Stimulated activated CD4-positive, alpha-beta T cell treated with anti-CD3 and anti-CD28 coated beads, Interleukin-15, amount 100 ng/mL, for 48 hours (primary cell): ENCODE data around the gene LRRC9.
"Not testable (repeated sequence)": the region's sequence is repeated elsewhere in the genome, so short reads cannot be mapped to it uniquely, and the experiment has no call there.

Experiments
- DNase-seq, 2 donors: peaks; one replicate each; pipeline ENCODE4 v3.0.0-alpha.2; 2020; ENCODE audit warnings: low read depth in 2 of 2

The LRRC9 gene

DNA sequence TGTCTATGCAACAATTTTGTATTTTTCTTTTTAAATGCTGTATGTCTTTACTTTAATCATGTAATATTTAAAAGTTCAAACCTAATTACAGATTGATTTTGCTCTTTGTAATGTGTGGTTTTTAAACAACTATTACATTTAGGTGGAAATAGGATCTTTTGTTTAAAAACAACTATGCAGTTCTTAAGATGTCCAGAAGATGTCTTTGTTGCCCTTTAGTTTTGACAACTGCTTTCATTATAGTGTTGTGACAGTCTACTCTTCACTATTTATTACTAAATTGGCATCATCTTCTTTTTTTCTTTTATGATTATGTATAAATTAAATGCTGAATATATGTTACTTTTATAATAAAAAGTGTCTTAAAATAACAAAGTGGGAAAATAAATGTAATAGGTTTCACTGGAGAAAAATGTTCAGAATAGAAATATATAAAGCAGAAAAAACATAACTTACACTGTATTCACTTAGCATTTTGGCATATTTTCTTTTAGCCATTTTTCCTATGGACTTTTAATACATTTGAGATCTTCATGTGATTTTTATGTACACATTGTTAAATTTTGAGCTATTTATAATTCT is 144.6 kb downstream of the LRRC9 start:
- no peak for DNase-seq

DNA sequence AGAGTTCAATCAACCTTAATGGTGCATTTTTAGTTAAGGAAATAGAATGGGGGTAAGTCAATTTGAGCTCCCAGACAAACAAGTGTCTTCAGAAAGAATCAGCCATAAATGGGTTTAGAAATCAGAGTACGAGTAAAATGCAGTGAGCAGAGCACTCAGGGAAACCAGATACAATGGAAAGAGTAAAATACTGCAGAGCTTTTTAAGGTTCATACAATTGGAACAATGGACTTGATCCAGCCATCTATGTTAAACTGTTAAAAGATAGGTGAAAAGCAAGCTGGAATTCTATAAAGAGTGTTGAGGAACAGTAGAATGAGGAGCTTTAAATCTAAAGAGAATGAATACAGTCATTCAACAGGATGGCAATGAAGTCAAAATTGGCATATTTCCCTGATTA is 147.9 kb downstream of the LRRC9 start:
- DNase-seq: no peak

DNA sequence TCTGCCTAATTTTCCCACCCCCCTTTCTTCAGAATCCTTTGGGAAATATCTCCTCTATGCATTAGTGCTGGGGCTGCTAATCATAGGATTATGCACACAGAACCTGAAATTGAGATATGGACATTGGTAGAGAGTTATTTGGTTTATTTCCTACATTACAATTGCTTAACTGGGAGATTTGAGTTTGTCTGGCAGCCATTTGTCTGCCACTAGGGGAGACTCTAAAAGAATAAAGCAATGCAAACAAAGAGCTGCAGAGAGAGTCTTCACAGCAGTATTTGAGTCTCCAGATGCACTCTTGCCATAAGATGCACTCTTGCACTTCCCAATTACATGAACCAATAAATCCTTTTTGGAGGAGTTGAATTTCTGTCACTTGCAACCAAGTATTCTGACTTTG is 159.8 kb downstream of the LRRC9 start:
- no peak for DNase-seq

DNA sequence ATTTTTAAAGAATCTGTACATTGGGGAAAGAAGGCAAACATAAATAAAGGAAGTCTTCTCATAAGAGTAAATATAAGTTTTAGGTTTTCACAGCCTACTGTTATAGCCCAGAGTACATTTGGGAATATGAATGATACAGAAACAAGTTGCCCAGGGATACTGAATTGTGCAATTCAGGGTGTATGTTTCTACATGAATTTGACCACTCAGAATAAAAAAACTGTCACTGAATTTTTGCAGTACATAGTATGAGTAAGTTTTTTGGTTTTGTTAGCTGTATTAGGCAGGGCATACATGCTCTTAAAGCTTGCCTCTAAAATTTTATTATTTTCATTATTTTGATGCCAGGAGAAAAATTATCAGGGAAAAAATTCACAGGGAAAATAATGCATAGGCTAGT is 165.1 kb downstream of the LRRC9 start:
- no peak for DNase-seq

- DNase-seq: no peak
Measured at GRCh38 chr14:60085693-60086092, 165.7 kb downstream of the LRRC9 start.

DNA sequence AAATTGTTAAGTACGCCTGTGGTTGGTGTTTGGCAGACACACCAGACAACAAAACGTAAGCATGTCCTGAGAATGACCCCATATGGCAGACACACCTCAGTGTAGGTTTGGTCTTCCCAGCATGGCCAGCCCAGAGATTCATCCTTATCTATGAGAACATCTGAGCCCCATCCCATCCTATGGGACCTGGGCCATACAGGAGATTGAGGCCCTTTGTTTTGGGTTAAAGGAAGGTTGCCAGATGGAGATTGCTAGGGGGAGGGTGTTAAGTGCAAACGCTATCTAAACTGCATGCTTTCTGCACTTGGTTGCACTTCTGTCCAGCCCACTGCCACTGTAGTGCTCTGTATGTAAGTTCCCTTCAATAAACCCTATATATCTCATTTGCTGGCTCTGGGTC is 167.7 kb downstream of the LRRC9 start:
- DNase-seq: no peak

DNA sequence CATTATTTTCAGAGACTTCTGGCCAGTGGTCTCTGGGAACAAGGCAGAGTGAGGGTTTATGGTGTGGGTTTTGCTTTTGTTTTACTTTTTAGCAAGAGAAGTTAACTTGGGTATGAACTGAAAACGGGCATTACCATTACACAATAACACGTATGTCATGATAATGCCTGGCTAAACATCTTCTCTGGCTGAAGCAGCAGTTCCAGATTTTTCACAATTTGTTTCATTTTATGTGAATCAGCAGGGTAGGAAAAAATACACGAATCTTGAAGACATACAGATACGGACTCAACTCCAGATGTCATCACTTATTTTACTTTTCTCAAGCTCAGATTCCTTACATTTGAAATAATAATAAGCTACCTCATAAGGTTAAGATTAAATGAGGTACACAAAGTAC is 169.3 kb downstream of the LRRC9 start:
- no peak for DNase-seq

- DNase-seq: no peak
Measured at GRCh38 chr14:60090864-60091519, 171.0 kb downstream of the LRRC9 start.

DNA sequence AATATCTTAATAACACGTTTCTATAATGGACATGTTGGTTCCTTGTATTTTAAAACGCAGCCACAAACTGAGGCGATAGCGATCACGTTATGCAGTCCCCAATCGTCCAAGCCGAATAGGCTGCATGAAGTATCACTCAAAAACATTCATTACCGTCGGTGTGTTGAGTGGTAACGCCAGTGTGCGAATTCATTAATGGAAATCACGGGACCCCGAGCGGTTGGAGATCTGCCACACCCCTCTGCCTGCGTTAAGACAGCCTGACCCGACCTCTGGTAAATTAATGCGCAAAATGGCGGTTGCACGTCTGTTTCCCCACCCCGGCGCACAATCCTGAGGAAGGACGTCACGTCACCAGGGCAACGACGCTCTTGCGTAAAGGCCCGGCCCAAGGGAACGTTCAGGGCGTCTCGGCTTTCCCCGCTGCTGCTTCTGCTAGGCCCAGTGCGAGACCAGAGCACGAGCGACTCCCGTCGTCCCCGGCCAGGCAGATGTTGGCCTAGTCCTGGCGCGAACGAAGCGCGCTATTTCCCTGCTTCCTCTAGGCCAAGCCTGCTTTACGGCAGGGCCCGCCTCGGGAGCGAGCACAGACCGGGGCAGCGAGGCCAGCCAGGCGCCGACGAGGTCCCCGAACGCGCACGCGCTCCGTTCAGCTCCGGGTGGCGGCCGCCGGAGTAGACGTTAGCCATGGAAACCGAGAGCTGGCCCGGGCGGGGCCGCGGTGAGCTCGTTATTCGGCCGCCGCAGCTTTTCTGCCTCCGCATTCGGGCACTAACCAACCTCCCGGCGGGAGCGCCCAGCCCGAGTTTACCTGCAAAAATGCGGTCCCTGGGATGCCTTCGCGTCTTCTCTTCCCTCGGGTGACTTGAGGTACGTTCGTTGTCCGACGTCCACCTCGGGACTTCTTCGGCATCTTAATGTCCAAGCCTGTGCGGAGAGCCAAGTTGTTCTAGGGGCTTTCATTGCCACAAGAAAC is 171.9 kb downstream of the LRRC9 start, which contains the start of gene PCNX4:
PCNX4 (plus strand) TSS at position 374 of the 976 bp plus-strand sequence. CDS start 15,716 bp downstream, outside the sequence.
- peak; percentile 89 to 90 for DNase-seq

- no peak for DNase-seq
Measured at GRCh38 chr14:60092526-60092920, 172.6 kb downstream of the LRRC9 start.

DNA sequence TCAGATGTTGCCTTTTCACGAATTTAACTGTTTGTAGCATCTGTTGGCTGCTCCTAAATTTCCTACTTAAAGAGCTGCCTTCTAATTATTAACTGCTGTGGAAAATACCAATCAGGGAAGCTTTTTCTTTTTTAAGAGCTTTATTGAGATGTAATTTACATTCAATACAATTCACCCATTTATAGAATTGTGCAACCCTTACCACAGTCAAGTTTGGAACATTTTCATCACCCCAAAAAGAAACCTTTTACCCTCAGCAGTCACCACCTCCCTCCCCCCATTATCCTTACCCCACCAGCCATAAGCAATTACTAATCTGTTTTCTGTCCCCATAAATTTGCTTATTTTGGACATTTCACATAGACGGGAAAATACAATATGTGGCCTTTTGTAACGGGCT is 173.1 kb downstream of the LRRC9 start:
- no peak for DNase-seq

DNA sequence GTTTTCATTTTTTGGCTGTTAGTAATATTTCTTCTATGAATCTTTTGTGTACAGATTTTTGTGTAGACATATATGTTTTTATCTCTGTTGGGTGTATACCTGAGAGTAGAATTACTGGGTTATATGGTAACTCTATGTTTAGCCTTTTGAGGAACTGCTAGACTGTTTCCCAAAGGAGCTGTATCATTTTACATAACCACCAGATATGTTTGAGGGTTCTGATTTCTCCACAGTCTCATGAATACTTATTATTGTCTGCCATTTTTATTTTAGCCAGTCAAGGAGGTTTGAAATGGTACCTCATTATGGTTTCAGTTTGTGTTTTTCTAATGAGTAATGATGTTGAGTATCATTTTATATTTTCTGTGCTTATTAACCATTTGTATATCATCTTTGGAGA is 173.7 kb downstream of the LRRC9 start:
- DNase-seq: no peak

DNA sequence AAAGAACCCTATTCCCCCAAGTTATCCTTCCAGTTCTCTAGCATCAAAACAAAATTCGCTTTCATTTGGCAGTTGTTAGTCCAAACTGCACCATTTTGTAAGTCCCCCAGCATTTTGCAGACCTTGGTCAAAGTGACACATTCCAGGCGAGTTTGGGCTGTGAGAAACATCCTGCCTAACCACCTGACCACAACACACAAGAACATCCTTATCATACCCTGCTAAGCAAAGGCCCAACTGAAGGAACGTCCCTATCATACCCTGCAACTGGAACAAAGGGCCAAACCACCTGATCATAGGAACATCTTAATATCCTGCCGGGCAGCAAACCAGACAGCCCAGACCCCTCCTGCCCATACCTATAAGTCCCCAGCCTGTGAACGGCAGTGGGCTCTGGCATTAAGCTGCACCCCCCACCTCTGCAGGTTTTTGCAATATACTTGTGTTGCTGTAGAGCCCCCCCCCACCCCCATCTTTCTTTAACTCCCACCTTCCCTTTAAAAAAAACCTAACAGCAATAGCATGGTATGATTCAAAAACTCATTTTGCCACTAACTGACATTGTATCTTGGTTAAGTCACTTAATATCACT is 174.5 kb downstream of the LRRC9 start:
- no peak for DNase-seq

DNA sequence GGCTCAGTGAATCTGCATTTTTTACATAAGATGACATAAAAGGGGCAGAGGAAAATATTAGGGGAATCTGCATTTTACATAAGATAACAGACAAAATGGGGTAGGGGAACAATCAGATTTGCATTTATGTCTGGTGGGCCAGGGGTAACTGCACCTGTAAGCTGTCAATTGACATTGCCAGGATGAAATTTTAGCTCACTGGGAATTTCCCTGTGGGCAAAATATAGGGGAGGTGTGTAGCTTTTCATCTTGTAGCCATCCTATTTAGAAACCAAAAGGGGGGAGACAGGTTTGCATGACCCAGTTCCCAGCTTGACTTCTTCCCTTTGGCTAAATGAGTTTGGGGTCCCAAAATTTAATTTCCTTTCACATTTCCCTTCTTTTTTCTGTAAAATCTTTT is 175.3 kb downstream of the LRRC9 start:
- DNase-seq: no peak

DNA sequence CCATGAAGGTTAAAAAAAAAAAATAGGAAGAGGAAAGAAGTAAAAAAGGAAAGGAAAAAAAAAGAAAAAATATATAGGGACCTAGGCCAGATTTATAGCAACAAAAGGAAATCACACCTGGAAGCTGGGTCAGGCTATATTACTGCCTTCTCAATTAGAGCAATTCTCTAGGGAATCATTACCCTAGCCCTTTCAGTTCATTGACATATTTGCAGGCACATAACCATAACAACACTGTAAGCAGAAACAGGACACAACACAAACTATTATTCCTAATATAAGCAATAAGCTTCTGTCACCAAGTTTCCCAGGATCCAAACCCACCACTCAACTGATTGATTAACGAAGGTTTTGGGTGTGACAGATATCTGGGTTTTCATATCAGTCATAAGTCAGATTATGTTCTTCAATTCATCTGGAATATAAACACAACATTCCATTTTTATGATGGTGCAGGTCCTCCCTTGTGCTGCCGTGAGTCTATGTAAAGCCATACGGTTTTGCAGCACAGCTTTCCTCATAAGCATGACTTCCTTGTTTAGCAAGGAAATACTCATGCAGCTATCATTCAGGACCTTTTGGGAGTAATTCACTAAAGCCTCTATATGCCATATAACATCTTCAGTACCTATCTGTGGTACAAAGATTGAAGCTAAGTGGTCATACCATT is 176.0 kb downstream of the LRRC9 start:
- DNase-seq: no peak

DNA sequence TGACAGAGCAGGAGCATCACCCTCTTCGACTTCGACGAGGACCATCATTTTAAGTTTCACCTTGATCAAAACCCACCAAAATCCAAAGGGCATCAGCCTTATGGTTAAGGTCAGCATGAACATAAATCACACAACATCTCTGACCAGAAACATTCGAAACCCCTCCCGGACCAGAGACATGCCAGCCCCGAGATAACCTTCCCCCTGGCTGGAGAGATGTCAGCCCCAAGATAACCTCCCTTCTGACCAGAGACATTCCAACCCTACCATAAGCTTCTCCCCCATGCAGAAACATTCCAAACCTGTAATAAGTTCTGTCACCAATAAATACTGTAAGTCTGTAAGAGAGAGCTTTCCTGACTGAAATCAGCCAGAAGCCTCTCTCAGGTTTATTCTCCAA is 178.0 kb downstream of the LRRC9 start:
- no peak for DNase-seq

DNA sequence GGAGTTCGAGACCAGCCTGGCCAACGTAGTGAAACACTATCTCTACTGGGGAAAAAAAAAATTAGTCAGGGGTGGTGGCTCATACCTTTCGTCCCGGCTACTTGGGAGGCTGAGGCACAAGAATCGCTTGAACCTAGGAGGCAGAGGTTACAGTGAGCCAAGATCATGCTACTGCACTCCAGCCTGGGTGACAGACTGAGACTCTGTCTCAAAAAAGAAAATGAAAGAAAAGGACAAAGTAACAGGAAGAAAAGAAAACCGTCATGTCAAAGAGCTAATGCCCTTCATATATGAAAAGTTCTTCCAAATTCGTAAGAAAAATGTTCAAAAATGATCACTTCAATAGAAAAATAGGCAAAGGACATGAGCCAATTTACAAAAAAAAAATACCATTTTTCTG is 179.9 kb downstream of the LRRC9 start:
- not testable (repeated sequence) for DNase-seq

GRCh38 chr14:60101786-60102185 is 181.8 kb downstream of the LRRC9 start:
- no peak for DNase-seq

DNA sequence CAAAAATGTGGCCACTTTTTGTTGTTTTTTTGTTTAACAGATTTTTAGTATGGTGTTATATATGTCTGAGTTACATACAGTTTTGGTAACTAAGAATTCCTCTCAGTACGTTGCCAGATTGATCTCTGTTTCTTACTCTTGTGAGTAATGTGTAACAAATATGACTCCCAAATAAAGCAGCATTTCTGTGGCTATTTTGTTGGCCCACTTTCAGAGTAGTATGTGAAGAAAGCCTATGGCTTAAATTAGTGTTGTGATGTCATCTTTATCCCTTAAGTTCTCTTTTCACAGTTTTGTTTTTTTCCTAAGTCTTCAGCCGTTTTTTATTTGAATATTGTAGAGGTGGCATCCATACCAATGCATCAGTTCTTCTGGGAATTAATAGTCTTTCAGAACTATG is 182.4 kb downstream of the LRRC9 start:
- DNase-seq: no peak

DNA sequence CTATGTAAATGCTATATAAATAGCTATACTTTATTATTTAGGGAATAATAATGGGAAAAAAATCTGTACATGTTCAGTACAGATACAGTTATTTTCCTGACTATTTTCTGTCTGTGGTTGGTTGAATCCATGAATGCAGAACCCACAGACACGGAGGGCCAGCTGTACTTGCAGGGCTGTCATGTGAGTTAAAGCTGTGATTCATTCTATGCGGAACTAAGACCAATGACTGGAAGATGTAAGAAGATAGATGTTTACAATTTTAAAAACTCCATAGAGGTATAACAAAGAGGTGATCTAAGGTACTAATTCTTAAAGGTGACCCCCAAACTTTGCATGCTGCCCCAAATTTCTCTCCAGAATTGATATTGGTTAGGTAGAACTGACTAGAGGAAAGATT is 186.4 kb downstream of the LRRC9 start:
- DNase-seq: no peak

- DNase-seq: no peak
Measured at GRCh38 chr14:60107477-60107876, 187.5 kb downstream of the LRRC9 start.

DNA sequence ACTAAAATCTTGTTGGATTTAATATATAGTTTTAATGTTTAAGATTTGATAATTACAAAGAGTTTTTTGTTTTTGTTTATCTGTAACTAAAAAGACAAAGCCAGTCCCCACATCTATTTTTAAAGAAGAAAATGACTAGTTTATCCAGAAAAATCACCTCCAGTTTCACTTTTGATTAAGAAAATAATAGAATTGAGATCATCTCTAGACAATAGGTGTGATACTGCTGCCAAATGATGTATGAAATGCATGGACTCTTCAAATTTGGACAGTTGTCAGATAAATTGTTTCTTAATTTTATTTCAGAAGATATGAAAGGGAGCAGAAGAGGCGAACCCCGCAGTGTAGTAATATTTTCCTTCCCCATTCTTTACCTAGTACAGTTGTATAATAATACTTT is 191.8 kb downstream of the LRRC9 start:
- DNase-seq: no peak
